Brain pericyte (primary cell): ENCODE data around the gene RSPH9.
"Not testable (repeated sequence)": the region's sequence is repeated elsewhere in the genome, so short reads cannot be mapped to it uniquely, and the experiment has no call there.

Source experiments
- DNase-seq: peaks from one replicate; pipeline ENCODE4 v3.0.0-alpha.2; 2012; ENCODE audit warnings: low read depth, low spot score

The RSPH9 gene

DNA sequence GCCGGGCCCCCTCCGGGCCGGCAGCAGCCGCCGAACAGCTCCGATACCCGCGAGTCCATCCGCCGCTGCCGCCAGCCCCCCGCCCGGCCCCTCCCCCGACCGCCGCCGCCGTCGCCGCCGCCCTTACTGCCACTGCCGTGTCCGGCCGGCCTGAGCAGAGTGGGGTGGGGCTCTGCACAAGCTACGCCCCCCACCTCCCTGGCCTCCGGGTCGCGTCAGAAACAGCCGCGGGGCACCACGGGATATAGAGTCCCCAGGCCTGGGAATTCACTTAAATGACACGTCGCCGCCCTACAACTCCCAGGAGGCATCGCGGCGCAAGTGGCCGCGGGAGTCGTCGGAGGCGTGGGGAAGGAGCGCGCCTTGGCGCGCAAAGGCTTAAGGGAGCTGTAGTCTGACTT is 15.7 kb upstream of the RSPH9 start, which contains the start of gene GTPBP2:
Gene GTPBP2 (minus strand): TSS at position 161 of the 401 bp plus-strand sequence. CDS start 102 bp downstream, at position 59.
- DNase-seq: peak; percentile 97

DNA sequence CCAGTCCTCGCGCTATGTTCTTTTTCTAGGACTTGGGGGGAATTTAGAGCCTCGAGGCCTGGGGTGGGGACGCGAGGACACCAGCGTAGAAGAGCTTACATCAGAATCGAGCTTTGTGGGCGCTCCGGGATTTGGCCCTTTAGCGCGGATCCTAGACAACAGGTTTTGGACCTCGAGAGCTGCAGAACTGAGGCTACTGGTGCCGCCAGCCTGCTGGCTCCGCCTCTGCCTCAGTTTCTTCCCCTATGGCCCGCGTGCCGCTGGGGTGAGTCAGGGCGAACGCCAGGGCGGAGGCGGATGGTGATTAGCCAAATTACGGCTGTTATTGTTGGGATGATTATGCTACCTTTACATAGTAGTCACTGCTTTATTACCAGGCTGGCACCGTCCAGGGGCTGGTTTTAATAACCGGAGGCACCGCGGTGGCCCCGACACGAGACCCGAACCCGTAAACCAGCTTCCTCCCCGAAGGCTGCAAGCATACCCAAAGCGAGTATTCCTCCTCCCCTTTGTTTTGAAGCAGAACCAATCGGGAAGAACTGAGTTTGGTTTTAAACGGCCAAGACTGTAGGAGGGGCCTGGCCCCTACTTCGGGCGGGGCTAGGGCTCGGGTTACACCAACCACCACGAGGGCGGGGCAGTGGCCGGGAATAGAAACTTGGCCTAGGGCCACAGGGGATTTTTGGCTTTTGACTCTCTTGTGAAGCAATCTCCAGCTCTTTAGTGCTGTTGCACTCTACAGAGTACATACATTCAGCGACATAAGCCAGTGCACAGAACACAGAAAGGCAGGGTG is 15.1 kb upstream of the RSPH9 start:
- DNase-seq: peak; percentile 88

DNA sequence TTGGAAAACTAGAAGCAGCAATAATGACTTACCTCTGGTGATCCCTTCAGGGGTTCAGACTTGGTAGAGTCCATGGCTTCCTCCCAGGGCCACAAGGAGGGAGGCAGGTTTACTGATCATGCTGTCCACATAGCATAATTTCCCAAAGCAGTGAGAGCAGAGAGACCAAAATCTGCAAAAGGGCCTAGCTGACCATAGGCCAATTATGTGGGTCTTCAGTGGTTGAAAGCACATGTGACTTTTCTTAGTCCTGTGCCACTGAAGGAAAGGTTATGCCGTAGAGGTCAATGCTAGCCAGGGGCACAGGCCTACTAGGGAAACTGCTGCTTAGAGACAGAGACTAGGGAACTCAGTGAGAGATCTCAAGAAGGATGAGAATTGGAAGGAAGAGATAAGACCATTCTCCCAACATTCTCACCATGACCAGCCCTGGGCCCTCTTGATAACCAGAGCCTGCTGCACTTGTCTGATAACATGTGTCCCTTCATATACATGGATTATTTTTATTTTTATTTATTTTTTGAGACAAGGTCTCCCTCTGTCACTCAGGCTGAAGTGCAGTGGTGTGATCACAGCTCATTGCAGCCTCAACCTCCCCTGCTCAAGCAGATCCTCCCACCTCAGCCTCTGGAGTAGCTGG is 13.7 kb upstream of the RSPH9 start:
- DNase-seq: no peak

DNA sequence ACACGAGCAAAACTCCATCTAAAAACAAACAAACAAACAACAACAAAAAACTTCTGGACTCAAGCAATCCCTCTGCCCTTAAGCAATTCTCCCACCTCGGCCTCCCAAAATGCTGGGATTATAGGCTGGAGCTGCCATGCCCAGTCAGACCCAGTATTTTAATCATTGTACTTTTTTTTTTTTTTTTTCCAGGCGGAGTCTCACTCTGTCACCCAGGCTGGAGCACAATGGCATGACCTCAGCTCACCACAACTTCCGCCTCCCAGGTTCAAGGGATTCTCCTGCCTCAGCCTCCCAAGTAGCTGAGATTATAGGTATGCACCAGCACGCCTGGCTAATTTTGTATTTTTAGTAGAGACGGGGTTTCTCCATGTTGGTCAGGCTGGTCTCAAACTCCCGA is 11.8 kb upstream of the RSPH9 start:
- DNase-seq: not testable (repeated sequence)

DNA sequence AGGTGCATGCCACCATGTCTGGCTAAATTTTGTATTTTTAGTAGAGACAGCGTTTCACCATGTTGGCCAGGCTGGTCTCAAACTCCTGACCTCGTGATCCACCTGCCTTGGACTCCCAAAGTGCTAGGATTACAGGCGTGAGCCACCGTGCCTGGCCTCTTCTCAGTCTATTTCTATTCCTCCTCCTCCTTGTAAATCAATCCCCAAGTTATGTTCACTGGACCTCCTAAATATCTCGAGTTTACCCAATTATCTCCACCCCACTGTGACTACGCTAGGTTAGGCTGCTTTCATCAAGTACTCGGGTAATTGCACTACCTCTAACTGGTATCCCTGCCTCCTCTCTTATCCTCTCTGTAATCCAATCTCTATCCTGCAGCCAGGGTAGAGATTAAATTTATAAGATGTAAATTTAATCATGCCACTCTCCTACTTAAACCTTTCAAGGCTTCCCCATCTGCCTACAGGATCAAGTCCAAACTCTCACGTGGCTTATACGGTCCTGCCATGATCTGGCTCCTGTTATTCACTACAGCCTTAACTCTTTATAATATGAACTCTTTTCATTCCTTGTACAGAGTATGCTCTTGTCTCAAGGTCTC is 10.0 kb upstream of the RSPH9 start:
- DNase-seq: no peak

DNA sequence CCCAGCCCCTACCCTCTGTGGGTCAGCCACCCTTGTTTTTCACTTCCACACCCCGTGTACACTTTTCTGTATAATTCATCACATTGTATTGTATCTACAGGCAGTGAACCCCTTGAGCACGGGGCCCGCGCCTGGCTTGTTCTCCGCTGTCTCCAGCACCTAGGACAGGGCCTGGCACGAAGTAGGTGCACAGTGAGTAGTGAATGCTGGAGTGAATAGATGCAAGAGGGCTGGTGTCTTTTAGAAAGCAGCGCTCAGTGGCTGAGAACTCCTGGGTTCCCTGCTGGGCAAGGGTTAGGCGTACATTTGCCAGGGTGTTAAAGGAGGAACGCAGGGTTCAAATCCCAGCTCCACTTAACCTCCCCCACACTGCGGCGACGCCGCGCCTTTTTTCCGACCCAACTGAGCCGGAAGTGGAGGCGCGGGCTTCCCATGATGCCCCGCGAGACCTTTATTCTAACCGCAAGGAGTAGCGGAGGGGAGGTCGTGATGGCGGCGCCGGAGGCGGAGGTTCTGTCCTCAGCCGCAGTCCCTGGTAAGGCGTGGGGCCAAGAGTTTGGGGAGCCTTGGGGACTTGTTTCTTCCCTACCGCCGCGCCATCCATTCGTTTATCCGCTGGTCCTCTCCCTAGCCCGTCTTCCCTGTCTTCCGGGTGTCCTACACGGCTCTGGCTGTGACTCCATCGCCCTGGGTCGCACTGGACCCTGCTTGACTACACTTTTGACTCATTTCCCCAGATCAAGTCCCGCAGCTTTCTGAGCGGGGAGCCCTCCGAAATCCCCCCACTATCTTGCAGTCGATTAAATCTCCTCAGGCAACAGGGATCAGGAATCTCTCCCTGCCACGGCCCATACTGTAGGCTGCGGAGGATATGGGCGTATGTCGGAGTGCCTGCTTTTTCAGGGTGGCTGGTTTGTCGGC is 9.2 kb upstream of the RSPH9 start, which contains the start of gene MAD2L1BP:
Gene MAD2L1BP (plus strand): TSS at position 454 of the 921 bp plus-strand sequence. CDS start 36 bp downstream, at position 490.
- no peak for DNase-seq

DNA sequence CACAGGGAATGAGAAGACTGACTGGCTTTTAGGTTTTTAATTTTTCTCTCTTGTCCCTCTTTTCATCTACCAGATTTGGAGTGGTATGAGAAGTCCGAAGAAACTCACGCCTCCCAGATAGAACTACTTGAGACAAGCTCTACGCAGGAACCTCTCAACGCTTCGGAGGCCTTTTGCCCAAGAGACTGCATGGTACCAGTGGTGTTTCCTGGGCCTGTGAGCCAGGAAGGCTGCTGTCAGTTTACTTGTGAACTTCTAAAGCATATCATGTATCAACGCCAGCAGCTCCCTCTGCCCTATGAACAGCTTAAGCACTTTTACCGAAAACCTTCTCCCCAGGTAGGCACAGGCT is 8.6 kb upstream of the RSPH9 start:
- DNase-seq: no peak

DNA sequence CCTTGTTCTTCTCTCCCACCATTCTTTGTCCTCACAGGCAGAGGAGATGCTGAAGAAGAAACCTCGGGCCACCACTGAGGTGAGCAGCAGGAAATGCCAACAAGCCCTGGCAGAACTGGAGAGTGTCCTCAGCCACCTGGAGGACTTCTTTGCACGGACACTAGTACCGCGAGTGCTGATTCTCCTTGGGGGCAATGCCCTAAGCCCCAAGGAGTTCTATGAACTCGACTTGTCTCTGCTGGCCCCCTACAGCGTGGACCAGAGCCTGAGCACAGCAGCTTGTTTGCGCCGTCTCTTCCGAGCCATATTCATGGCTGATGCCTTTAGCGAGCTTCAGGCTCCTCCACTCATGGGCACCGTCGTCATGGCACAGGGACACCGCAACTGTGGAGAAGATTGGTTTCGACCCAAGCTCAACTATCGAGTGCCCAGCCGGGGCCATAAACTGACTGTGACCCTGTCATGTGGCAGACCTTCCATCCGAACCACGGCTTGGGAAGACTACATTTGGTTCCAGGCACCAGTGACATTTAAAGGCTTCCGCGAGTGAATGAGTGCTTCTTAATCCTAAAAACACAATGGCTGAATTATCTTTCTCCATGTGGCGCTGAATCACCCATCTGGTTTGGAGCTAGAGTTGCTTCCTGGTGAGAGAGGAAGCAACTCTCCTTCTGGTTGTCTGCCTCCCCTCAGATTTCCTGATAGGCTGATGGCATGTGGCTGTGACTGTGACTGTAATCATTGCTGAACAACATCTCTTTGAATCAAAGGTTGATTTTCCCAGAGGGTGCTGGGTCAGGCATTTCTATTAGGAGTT is 4.6 kb upstream of the RSPH9 start:
- no peak for DNase-seq

DNA sequence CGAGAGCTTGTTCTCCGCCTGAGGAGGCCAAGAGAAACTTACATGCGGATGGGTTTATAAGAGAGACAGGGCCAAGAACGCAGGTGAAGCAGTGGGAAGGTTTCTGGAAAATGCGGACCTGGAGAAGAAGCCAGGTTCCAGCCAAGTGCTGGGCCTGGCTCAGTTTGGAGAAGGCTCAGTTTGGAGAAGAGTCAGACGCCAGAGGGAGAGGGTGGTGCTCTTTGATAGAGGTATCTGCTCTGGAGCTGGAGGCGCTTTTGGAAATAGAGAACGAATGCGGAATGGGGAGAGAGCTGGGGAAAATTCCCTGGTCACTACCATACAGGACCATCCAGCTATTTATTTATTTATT is 753 bp downstream of the RSPH9 start:
- DNase-seq: no peak

DNA sequence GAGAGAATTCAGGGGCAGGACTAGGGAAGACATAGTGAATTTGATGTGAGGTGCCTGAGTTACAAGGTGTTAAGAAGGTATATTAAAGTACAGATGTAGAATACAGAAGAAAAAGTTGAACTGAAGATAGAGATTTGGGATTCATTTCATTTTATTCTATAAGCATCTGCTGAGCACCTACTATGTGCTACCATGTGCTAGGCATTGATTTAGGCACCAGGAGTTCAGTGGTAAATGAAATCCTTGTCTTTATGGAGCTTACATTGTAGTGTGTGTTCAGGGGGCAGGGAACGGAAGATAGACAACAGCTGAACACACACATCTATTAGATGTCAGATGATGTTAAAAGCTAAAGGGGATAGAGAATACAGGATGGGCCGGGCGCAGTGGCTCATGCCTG is 2.8 kb downstream of the RSPH9 start:
- DNase-seq: no peak

DNA sequence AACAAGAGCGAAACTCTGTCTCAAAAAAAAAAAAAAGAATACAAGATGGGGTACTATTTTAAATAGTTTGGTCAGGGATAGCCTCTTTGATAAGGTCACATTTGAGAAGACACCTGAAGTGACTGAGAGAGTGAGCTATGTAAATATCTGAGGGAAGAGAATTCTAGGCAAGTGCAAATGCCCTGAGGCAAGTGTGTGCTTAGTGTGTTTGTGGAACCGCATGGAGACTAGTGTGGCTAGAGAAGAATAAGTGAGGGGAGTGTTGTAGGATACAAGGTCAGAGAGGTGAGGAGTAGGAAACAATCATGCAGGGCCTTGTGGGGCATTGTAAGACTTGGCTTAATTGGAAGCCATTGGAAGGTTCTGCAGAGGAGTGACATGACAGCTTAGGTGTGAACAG is 3.4 kb downstream of the RSPH9 start:
- DNase-seq: no peak

DNA sequence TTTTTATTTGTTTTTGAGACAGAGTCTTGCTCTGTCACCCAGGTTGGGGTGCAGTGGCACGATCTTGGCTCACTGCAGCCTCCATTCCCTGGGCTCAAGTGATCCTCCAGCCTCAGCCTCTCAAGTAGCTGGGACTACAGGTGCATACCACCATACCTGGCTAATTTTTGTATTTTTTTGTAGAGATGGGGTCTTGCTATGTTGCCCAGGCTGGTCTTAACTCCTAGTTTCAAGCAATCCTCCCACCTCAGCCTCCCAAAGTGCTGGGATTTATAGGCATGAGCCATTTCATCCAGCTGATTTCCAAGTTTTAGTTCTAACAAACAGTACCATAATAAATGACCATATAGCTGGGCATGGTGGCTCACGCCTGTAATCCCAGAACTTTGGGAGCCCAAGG is 8.0 kb downstream of the RSPH9 start:
- not testable (repeated sequence) for DNase-seq

DNA sequence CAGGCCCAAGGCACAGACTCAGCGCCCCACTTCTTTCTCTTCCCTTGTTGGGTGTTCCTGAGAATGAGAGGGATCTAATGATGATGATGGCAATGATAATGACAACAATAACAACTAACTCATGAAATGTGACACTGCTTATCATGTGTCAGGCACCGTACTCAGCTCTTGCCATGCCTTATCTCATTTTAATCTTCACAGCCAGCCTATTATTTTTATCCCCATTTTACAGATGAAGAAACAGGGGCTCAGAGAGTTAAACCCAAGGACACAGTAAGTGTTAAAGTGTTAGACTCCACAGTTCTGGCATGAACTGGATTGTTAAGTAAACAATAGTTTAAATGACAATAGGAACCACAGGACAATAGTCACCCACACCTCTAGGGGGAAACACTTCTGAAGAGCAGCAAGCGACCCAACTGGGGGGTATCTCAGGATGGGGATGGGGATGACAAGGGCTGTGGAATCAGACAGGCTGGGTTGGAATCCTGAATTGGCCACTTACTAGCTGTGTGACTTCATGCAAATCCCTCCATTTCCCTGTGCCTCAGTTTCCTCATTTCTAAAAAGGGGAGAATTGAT is 12.5 kb downstream of the RSPH9 start:
- DNase-seq: no peak

DNA sequence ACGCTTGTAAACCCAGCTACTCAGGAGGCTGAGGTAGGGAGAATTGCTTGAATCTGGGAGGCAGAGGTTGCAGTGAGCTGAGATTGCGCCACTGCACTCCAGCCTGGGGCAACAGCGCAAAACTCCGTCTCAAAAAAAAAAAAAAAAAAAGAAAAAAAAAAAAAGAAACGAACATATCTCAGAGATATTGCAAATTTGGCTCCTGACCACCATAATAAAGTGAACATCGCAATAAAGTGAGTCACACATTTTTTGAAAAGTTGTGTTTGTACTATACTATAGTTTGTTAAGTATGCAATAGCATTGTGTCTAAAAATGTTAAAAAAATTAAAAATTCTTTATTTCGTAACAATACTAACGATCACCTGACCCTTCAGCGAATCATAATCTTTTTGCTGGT is 13.3 kb downstream of the RSPH9 start:
- DNase-seq: no peak

DNA sequence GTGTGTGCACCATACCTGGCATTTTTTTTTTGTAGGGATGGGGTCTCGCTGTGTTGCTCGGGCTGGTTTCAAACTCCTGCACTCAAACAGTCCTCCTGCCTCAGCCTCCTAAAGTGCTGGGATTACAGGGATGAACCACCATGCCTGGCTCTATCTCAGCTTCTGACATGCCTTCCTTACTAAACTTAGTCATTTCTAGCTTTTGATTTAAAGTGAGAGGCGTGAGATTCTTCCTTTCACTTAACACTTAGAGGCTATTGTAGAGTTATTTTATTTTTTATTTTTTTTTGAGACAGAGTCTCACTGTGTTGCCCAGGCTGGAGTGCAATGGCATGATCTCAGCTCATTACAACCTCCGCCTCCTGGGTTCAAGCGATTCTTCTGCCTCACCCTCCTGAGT is 18.1 kb downstream of the RSPH9 start:
- DNase-seq: not testable (repeated sequence)

DNA sequence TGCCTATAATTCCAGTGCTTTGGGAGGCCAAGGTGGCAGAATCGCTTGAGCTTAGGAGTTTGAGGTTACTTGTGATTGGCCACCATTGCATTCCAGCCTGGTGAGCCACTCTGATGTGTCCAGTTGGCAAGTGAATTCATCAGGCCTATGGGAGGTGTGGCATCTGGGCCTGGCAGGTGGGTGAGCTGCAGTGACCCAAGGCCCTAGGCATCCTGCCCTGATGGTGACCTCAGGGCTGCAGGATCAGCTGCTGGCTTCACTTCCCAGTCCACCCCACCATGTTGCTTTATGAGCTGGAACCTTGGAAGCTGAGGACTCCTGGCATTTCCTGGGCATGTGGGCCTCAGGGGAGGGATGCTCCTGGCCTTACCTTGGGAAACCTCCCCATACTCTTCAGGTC is 20.5 kb downstream of the RSPH9 start:
- no peak for DNase-seq

DNA sequence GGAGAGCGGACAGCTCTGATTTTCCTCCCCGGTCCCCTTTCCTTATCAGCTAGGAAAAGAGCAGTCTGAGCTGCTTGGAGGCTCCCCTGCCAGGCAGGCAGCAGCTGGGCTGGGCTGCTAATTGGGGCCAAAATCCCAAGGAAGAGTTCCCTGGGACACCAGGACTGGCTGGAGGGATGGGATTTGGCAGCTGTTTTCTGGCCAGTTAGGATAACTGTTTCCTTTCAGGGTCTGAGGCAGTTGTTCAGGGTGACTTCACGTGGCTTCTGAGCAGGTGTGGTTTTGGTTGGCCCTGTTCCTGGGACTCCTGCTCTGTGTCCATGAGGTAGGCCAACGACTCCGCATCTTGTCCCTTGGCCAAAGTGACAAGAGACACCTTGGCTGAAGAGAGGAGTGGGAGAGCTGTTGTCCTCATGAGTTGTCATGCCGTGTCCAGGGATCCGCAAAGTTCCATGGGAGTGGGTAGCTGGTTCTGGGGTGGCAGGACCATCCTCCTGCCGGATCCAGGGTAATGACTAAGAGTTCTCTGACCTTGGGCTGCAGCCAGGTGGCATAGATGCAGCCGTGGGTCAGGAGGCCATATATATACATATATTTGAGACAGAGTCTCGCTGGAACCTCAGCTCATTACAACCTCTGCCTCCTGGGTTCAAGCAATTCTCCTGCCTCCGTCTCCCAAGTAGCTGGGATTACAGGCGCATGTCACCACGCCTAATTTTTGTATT is 21.5 kb downstream of the RSPH9 start:
- no peak for DNase-seq

DNA sequence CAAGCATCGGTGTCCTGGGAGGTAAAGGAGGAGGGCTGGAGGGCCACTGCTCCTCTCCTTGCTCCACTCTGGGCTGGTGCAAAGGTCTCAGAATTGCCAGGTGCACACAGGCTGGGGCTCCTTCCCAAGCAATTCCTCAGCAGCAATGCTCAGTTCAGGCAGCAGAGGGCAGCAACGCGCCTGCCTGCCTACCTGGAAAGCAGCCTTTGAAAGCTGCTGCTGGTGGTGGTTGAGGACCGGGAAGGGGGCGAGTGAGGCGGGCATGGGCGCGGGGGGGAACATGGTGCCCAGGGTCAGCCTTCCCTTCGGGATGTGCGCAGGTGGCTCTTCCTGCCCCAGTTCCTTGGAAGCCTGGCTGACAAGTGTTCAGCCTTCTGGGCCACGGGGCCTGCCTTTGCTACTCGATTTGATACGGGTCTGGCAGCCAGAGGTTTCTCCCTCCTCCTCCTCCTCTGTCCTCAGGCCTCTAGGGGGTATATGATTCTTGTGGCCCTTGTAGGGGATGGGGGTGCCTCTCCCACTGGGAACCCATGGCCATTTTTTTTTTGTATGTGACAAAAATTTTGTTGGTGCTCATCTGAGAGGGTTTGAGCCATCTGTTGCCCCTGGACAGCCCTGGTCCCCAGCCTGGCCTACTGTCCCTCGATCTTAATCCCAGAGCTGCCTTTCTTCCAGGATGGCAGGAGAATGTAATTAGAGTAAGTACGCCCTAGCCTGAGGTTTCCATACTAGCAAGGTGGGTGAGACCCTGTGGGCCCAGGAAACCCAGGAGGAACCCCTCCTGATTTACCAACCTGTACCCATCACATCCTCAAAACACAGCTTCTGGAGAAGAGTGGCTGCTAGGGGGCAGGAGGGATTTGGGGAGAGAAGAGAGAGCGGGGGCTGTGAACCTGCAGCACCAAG is 22.7 kb downstream of the RSPH9 start:
- DNase-seq: peak; percentile 56
